GM12892 (cell line): ENCODE measurements around the gene SGCG.

Experiments used
- DNase-seq: peaks from one replicate; pipeline ENCODE4 v3.0.0; 2011; ENCODE audit not compliant: insufficient read length
- FAIRE-seq: peaks from 2 replicates; lab custom pipeline; 2011; peaks lifted over from hg19 to GRCh38; lab: Jason Lieb, UNC
- POLR2A ChIP-seq: IDR thresholded peaks from 2 replicates; pipeline ENCODE4 v1.6.1; 2011; ENCODE audit warnings: low read depth, low read length, control low read depth
- POLR2AphosphoS5 ChIP-seq: IDR thresholded peaks from 2 replicates; pipeline ENCODE4 v1.6.1; 2011; ENCODE audit warnings: low read depth, low read length, control low read depth
- TAF1 ChIP-seq: IDR thresholded peaks from 2 replicates; pipeline ENCODE4 v1.6.1; 2011; ENCODE audit warnings: low read depth, mild to moderate bottlenecking, control low read depth, low read length, borderline replicate concordance

Gene SGCG

GRCh38 chr13:23349161-23349897, 168.6 kb downstream of the SGCG start:
- FAIRE-seq (no peak), DNase-seq (no peak)
- TF ChIP-seq POLR2AphosphoS5 = no peak
- TF ChIP-seq TAF1 = no peak
- no peak for TF ChIP-seq POLR2A

GRCh38 chr13:23350009-23350408, 169.2 kb downstream of the SGCG start:
- TF ChIP-seq POLR2AphosphoS5 (no peak), TAF1 (no peak), POLR2A (no peak)
- no peak for FAIRE-seq

GRCh38 chr13:23352161-23352560, 171.4 kb downstream of the SGCG start:
- DNase-seq (no peak), FAIRE-seq (no peak)
- TF ChIP-seq POLR2AphosphoS5 = no peak
- TF ChIP-seq POLR2A = no peak
- no peak for TF ChIP-seq TAF1

More at GRCh38 chr13:23350009-23350408, 169.2 kb downstream of the SGCG start:
- no peak for DNase-seq

GRCh38 chr13:23354520-23354919, 173.7 kb downstream of the SGCG start:
- FAIRE-seq (no peak), DNase-seq (no peak)
- TF ChIP-seq TAF1 (no peak), POLR2A (no peak), POLR2AphosphoS5 (peak; percentile 36; the same call in 1 of the 2 replicates)

GRCh38 chr13:23356368-23356767, 175.6 kb downstream of the SGCG start:
- FAIRE-seq = no peak
- TF ChIP-seq TAF1 = no peak
- no peak; the same call in 1 of the 2 replicates for TF ChIP-seq POLR2AphosphoS5
- TF ChIP-seq POLR2A = no peak
- no peak for DNase-seq

- TF ChIP-seq TAF1 = no peak
- TF ChIP-seq POLR2AphosphoS5 = no peak
- TF ChIP-seq POLR2A = no peak
- no peak for FAIRE-seq
Measured at GRCh38 chr13:23357349-23357748, 176.6 kb downstream of the SGCG start.

GRCh38 chr13:23359882-23360281, 179.1 kb downstream of the SGCG start:
- FAIRE-seq (no peak), DNase-seq (no peak)
- no peak for TF ChIP-seq POLR2AphosphoS5

More at GRCh38 chr13:23357349-23357748, 176.6 kb downstream of the SGCG start:
- no peak for DNase-seq

- no peak for TF ChIP-seq TAF1
- no peak for TF ChIP-seq POLR2A
- no peak for TF ChIP-seq POLR2AphosphoS5
- FAIRE-seq (no peak), DNase-seq (no peak)
Measured at GRCh38 chr13:23365652-23366051, 184.9 kb downstream of the SGCG start.

- DNase-seq = no peak
- no peak for FAIRE-seq
- no peak for TF ChIP-seq POLR2A
- TF ChIP-seq TAF1 = no peak
- no peak for TF ChIP-seq POLR2AphosphoS5
Measured at GRCh38 chr13:23367907-23368306, 187.1 kb downstream of the SGCG start.

- DNase-seq (no peak), FAIRE-seq (no peak)
- TF ChIP-seq POLR2AphosphoS5 = no peak
- TF ChIP-seq TAF1 = no peak
- no peak for TF ChIP-seq POLR2A
Measured at GRCh38 chr13:23372264-23372906, 191.6 kb downstream of the SGCG start.
